ENCODE measurements around the gene CDKL5.

CDKL5 gene

GRCh38 chrX:18638398-18638797 lies 213.0 kb downstream of the CDKL5 start:
- H3K36me3 ChIP-seq = peaks cover 64% of the 10 kb centered on the region
- no peaks in the 10 kb centered on the region for H3K27me3 ChIP-seq (ENCODE audit: insufficient read depth, low read depth, severe bottlenecking)
- H3K9me3 ChIP-seq (ENCODE audit: severe bottlenecking) = no peaks in the 10 kb centered on the region
- H3K4me3 ChIP-seq (ENCODE audit: low read depth, low read length) = no peak overlapping the region
- no peak overlapping the region for H3K27ac ChIP-seq
- TF ChIP-seq CTCF (IDR thresholded peaks at IDR 0.05; ENCODE audit: low read depth, low read length) = no peak
- DNase-seq = no peak

GRCh38 chrX:18639280-18639679 lies 213.9 kb downstream of the CDKL5 start:
- peaks cover 59% of the 10 kb centered on the region for H3K36me3 ChIP-seq

GRCh38 chrX:18640686-18641085 lies 215.3 kb downstream of the CDKL5 start:
- DNase-seq = peak; percentile 96
- Histone ChIP-seq H3K27me3 (ENCODE audit: insufficient read depth, low read depth, severe bottlenecking) (no peaks in the 10 kb centered on the region), H3K27ac (peak overlapping the region; percentile 86), H3K9me3 (ENCODE audit: severe bottlenecking) (peaks cover 2% of the 10 kb centered on the region), H3K4me3 (ENCODE audit: low read depth, low read length) (no peak overlapping the region), H3K36me3 (peaks cover 53% of the 10 kb centered on the region)
- no peak for TF ChIP-seq CTCF (IDR thresholded peaks at IDR 0.05; ENCODE audit: low read depth, low read length)

More at GRCh38 chrX:18639280-18639679, 213.9 kb downstream of the CDKL5 start:
- no peak for DNase-seq
- no peak overlapping the region for H3K4me3 ChIP-seq (ENCODE audit: low read depth, low read length)
- H3K27me3 ChIP-seq (ENCODE audit: insufficient read depth, low read depth, severe bottlenecking) = no peaks in the 10 kb centered on the region
- H3K27ac ChIP-seq = no peak overlapping the region
- no peak for TF ChIP-seq CTCF (IDR thresholded peaks at IDR 0.05; ENCODE audit: low read depth, low read length)
- no peaks in the 10 kb centered on the region for H3K9me3 ChIP-seq (ENCODE audit: severe bottlenecking)

GRCh38 chrX:18643243-18643642 lies 217.8 kb downstream of the CDKL5 start:
- DNase-seq = no peak
- Histone ChIP-seq H3K9me3 (ENCODE audit: severe bottlenecking) (peaks cover 10% of the 10 kb centered on the region), H3K36me3 (peaks cover 43% of the 10 kb centered on the region), H3K4me3 (ENCODE audit: low read depth, low read length) (no peak overlapping the region), H3K27ac (peak overlapping the region; percentile 10; the same call in 1 of the 2 replicates), H3K27me3 (ENCODE audit: insufficient read depth, low read depth, severe bottlenecking) (no peaks in the 10 kb centered on the region)
- TF ChIP-seq CTCF (IDR thresholded peaks at IDR 0.05; ENCODE audit: low read depth, low read length) = no peak

GRCh38 chrX:18643853-18644252 lies 218.4 kb downstream of the CDKL5 start:
- H3K27ac ChIP-seq = no peak overlapping the region
- peaks cover 37% of the 10 kb centered on the region for H3K36me3 ChIP-seq
- no peak for DNase-seq
- TF ChIP-seq CTCF (IDR thresholded peaks at IDR 0.05; ENCODE audit: low read depth, low read length) = no peak
- H3K4me3 ChIP-seq (ENCODE audit: low read depth, low read length) = no peak overlapping the region
- H3K27me3 ChIP-seq (ENCODE audit: insufficient read depth, low read depth, severe bottlenecking) = no peaks in the 10 kb centered on the region
- H3K9me3 ChIP-seq (ENCODE audit: severe bottlenecking) = peaks cover 10% of the 10 kb centered on the region

- Histone ChIP-seq H3K27ac (no peak overlapping the region; the same call in 1 of the 2 replicates), H3K36me3 (peaks cover 44% of the 10 kb centered on the region), H3K9me3 (ENCODE audit: severe bottlenecking) (peaks cover 10% of the 10 kb centered on the region), H3K4me3 (ENCODE audit: low read depth, low read length) (no peak overlapping the region), H3K27me3 (ENCODE audit: insufficient read depth, low read depth, severe bottlenecking) (no peaks in the 10 kb centered on the region)
- TF ChIP-seq CTCF (IDR thresholded peaks at IDR 0.05; ENCODE audit: low read depth, low read length) = no peak
- no peak for DNase-seq
These were observed 222.2 kb downstream of the CDKL5 start for GRCh38 chrX:18647621-18648020.
